ENCODE results near the gene PARVB.

PARVB gene

DNA sequence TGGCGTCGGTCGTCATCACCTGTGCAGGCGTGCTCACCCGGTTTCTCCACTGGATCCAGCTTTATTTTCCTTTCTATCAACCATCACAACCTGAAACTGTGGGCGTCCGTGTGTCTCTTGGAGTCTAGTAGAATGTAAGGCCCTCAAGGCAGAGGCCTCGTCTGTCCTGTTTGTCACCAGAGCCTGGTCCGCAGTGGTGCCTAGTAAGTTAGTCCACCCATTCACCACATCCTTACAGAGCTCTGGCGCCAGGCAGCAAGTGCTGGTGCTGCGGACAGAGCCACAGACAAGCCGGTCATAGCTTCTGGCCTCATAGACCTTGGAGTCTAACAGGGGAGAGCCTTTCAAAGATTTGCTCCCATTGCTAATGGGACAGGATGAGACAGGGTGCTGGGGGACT lies 92.2 kb downstream of the PARVB start:
- no peak for DNase-seq

DNA sequence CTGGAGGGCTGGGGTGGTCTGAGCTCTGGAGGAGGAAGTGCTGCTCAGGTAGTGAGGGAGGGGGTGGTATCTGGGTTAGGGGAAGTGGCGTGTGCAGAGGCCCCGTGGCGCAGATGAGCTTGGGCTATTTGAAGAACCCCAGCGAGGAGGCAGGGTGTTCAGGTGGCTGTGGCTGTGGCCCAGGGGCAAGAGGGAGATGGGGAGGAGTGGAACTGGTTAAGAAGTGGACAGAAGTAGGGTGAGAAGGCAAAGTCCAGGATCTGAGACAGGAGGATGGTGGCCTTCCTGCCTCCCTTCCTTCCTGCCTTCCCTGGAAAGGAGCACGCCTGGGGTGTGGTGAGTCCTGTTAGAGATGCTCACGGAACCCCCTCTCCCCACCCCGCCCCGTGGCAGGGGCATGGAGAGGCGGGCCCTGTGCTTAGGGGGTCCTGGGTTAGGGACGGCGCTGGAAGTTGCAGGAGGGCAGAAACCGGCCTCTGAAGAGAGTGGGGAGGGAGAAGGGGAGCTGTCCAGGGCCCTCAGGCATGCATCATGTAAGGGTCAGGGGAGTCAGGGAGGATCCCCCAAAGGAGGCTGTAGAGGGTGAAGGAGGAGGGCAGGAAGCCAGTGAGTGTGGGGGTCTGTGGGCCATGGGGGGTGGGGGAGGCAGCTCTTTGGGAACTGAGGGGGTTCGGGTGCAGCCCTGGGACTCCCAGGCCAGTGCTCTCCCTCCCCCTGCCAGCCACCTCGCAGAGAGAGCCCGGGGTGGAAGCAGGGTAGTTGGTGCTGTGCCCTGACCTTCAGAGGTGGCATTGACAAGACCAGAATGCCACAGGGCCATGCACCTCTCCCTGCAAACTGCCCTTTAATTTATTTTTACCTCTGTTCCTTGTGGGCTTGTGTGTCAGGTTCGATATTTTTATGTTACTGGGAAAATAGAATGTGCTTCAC lies 92.9 kb downstream of the PARVB start:
- DNase-seq, result no peak

DNA sequence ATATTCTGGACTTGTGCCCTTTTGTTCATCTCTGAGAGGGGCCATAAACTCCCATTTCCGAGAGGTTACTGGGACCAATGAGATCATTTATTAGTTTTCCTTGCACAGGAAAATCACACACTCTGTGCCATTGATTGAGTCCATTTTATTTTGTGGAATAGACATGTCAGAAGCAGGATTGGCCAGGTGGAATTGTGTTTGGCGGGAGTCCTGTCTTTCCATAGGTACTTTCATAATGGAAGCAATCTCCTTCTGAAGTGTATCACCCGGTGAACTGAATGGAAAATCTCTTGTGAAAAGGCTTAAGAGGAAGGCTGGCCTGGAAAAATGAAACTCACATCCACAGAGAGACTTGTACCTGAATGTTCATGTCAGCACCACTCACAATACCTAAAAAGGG lies 93.6 kb downstream of the PARVB start:
- no peak for DNase-seq

DNA sequence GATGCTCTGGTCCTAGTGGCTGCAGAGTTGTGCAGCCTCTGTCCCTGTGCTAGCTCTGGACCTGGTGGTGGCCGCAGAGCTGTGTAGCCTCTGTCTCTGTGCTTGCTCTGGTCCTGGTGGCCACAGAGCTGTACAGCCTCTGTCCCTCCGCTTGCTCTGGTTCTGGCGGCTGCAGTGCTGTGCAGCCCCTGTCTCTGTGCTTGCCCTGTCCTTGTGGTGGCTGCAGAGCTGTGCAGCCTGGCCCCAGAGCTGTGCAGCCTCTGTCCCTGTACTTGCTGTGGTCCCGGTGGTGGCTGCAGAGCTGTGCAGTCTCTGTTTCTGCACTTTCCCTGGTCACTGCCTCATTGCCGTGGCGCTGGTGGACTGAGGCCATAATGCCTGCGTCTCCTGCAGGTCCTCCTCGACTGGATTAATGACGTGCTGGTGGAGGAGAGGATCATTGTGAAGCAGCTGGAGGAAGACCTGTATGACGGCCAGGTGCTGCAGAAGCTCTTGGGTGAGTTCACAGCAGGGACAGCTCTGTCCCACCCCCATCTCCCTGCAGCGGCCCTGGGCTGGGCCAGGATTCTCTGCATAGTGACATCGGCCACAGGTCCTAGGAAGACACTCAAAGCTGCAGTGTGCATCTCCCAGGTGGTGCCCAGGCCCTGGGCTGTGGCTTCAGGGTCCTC lies 94.7 kb downstream of the PARVB start:
- DNase-seq, result no peak

DNA sequence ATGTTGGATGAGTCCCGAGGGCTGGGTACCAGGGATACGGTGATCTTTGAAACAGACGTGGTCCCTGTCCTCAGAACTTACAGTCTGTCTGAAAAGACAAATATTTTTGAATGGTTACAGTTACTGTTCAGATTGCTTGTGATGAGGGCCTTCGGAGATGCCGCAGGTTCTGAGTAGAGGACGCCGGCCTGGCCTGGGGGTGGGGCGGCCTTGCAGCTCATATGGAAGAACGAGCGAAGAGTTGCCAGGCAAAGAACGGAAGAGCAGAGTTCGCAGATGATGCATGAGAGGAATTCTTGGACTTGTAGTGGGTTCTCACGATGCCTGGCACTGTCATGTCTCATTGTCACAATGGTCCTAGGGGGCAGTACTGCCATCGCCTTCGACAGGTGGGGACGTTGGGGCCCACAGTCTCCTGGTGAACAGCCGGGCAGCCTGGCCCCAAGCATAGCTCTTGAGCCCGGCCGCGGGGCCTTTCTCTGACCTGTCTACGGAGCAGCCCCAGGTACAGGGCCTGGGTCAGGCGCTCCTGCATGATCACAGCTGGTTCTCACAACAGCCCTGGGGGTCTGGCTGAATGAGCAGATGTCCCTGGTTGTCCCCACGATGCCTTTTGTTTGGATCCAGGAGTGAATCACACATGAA lies 95.7 kb downstream of the PARVB start:
- no peak for DNase-seq

DNA sequence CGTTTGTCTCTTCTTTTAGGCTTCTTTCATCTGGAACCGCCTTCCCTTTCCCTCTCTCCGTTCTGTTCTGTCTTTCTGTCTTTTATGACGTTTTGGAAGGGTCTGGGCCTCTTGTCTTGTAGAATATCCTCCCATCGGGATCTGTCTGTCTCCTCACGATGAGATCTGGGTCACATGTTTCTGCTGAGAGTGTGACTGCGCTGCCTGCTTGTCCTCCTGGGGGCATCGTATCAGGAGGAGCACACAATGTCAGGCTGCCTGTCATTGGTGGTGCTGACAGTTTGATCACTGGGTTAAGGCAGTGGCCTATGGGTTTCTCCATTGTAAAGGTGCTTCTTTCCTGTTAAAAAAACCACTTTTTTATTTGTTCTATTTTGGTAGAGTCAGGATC lies 96.2 kb downstream of the PARVB start:
- no peak for DNase-seq

DNA sequence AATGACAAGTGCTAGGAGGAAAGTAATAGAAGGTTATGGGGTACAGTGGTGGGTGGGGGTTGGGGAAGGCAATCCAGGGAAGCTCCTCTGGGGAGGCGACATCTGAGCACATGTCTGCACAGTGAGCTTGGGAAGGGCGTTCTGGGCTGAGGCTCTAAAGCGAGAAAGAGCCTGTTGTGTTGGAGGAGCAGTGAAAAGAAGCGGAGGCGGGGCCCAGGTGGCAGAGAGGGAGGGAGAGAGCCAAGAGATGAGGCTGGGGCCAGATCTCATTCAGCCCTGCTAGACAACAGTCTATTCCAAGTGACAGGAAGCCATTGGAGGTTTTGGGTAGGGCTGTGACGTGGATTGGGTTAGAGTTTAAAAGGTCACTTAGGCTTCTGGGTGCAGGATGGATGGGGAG lies 101.3 kb downstream of the PARVB start:
- DNase-seq, result no peak

DNA sequence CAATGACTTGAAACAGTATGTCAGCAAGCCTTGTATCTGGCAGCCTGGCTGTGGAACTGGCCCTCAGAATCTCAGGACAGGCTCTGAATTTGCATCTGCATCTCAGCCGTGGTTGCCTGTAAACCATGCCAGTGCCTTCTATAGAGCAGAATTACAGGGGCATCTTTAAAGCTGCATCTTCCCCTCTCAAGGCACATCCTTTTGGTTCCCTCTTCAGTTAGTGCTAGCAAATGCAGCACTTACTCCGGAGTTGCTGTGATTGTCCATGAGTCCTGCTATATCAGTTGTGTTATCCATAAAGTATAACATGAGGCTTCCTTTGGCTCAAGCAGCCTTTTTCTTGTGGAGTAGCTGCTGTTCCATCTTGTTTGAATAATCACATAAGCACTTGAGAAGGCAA lies 102.7 kb downstream of the PARVB start:
- DNase-seq, result peak; percentile 19

DNA sequence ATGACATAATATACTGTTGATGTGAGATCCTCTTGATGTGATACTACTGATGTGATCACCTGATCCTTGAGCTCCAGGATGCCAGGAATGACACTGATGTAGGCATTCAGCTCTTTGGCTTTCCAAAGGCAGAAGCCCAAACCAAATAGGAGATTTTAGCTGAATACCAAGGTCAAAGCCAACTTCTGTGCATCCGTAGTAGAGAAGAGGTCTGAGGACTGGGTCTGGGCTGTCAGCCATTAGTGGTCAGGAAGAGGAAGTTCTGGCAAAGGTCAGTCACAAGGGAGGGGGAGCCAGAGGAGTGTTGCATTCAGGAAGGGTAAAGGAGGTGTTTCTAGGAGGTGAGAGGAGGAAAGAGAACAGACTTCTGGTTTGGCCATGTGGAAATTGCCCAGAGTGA lies 103.3 kb downstream of the PARVB start:
- DNase-seq, result no peak

DNA sequence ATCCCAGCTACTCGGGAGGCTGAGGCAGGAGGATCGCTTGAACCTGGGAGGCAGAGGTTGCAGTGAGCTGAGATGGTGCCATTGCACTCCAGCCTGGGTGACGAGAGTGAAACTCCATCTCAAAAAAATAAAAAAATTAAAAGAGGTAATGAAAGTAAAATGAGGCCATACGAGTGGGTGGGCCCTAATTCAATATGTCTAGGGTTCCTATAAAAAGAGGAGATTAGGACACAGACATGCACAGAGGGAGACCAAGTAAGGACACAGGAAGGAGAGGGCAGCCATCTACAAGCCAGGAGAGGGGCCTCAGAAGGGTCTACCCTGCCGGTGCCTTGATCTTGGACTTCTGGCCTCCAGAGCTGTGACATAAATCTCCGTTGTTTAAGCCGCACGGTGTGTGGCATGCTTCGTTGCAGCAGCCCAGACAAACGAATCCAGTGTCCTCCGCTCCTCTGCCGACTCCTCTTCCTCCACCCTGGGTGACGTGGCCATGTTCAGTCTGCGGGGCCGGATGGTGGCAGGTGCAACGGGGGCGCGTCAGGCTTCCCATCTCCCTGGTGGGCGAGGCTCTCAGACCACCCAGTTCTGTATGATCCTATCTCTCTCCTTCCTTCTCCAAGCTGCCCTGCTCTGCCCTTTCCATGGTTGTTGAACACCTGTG lies 105.0 kb downstream of the PARVB start:
- DNase-seq, result no peak

DNA sequence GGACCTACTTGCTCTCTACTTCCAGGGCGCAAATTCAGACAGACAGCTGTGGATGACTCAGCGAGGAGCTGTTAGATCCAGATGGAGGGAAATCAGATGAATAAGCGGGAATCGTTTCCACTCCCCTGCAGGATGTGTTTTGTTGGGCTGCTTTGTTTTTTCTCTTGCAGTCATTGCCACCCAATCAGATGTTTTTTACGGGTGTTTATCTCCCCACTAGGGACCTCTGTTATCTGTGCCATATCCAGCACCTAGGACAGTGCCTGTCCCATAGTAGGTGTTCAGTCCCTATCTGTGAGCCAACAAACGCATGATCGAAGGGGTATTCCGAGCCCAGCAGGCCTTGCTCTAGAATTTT lies 105.5 kb downstream of the PARVB start:
- DNase-seq, result no peak

DNA sequence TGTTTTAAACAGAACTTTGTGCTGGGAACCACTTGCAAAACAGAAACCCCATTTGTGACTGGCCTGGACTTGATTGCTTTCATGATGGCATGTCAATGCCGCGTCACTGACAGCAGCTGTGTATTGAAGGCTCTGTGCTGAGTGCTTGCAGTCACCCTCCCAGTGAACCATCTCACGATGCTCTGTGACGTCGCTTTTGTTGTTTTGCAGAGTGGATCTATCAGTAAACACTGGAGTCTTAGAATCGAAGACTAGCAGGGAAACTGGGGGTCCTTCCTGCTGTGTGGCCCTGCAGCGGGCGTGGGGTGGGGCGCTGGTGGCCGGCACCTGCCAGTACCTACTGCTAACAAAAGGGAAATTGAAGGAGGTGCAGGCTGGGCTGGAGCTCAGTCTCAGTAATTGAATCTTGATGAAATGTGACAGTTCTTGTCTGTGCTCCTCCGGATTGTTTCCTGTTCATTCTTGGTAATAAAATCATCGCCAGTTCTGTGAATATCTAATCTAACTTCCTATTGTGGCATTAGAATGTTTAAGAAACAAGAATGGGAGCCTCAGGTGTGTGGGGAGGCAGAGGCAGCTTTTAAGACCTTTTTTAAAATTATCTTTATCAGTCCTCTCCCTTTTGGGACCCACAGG lies 106.1 kb downstream of the PARVB start:
- DNase-seq, result no peak

DNA sequence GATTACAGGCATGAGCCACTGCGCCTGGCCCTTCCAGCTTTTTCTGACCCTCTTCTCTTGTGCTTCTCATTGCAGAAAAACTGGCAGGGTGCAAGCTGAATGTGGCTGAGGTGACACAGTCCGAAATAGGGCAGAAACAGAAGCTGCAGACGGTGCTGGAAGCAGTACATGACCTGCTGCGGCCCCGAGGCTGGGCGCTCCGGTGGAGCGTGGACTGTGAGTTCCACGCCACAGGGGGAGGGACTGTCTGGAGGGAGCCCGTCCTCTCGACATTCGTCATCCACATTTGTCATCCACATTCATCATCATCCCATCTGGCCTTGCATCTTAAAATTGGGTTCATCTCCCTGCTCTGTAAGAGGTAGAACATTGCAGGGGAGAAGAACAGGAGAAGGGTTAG lies 107.3 kb downstream of the PARVB start:
- DNase-seq, result no peak

DNA sequence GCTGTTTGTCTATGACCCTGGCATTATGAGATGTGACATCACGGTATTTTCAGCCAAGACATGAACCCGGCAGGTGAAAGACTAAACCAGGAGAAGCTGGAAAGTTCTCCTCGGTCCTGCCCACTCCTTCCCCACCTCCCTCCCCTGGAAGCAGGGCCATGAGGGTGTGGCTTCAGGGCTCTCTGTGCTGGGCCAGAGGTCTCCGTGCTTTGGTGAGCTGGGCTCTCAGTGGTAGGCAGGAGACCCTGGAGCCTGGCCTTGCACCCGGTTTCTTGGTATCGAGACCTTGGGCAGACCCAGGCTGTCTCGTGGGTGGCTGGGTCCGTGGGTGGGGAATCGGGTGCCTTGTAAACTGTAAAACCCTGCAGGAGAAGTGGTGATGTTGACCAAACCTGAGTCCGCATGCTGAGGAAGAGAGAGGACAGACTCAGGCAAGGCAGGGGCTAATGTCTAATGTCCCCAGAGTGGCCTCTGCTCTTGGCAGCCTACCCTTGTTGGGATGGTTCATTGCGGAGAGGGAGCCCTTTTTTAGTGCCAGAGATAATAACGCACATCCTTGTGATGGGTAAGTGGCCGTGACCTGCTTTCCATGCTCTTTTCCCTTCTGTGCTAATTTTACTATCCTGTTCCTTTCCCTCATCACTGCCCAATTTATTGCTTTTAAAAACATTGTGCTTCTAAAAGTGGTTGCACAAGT lies 108.0 kb downstream of the PARVB start:
- no peak for DNase-seq

DNA sequence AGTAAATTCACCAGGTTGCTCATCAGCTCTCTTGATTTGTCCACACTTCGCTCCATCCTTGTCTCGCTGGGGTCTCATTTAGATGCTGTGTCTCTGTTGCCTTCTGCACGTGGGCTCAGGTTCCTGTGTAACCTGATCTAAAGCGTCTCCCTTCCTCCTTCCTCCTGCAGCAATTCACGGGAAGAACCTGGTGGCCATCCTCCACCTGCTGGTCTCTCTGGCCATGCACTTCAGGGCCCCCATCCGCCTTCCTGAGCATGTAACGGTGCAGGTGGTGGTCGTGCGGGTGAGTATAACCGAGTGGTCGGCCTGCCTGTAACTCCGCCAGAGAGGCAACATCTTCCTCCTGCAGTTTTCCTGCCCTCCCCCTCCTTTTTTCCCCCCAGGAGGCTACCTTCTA lies 108.6 kb downstream of the PARVB start:
- DNase-seq, result no peak

DNA sequence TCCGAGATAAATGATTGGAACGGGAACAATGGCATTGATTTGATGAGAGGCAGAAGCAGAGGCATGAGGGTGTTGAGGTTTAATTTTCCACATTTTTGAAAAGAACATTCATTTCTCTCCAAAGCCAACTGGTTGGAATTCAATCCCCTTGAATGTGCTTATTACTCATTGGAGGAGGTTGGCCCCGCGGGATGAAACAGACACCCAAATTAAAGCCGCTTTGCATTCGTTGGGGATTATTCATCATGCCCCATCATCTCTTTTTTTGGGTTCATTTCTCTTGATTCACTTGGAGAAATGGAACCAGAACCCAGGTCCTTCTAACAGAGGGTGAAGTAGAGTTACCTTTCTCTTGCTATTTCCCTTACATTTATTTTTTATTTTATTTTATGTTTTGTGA lies 109.1 kb downstream of the PARVB start:
- no peak for DNase-seq

DNA sequence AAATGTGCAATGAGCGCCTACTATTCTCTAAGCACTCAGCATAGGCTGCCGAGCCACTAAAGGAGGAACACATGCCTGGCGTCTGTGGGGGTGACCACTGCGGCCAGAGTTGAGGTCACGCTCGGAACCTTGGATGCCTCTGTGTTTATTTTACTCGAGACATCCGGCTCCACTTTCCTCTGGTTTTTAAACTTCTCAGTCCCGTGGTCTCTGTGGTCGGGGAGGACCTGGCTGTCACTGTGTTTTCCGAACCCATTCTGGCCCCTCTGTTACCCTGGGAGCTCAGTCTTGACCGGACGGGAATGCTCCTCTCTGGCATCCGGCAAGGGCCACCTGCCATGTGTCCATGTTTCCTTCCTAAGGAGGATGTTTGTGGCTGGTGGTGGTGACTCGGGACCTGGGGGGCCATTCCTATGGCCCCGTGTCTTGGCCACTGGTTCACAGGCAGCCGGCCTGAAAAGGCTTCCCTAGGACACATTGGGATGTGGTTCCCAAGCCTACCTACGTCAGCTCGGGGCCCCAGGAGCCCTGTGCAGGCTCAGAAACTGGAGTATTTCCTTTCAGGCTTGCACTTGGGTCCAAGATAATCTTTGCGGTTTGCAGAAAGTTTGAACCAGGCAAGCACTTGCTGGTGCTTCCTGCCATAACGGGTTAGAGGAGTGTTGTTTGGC lies 109.9 kb downstream of the PARVB start:
- no peak for DNase-seq

DNA sequence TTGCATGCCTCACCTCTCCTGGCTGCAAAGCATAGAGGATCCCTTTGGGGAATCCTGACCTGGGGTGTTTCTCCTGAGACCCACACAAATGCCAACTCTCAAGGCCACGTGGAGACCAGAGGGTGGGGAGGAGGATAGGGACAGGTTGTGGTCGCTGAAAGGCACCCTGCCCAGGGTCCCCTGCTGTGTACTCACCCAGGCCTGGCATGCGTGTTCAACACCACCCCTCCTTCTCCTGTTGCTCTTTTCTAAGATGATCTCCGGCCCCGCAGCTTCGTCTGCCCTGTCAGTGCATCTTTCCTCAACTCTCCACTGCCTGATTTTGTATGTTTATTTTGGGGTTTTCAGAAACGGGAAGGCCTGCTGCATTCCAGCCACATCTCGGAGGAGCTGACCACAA lies 112.0 kb downstream of the PARVB start:
- DNase-seq, result no peak

DNA sequence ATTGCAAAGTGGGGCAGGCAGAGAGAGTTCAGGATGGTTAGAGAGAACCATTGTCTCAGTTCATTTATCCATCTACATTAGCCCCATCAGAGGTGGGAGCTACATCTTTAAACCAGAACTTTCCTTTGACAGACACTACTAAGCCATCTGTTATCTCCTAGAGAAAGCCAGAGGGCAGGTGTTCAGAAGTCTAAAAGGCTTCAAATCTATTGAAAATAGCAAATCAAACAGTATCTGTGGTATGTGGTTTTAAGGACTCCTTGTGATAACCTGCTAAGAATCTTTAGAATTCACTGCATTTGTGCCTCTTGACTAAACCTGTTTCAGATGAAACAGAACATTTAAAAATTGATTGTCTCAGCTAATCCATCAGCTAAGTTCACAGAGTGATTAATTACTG lies 112.7 kb downstream of the PARVB start:
- DNase-seq, result no peak

DNA sequence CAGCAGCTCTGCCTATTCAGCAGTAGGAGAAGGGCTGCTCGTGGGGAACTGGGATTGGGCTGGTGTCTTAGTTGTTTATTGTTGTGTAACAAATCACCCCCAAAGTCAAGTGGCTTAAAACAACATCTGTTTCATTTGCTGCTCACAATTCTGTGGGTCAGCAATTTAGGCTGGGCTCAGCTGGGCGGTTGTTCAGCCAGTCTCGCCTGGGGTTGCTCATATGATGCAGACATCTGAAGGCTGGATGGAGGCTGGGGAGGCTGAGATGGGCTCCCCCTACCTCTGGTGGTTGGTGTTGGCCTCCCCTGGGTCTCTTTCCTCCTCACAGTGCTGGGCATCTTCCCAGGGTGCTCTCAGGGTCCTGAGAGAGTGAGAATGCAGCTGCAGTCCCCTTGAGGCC lies 113.3 kb downstream of the PARVB start:
- no peak for DNase-seq

DNA sequence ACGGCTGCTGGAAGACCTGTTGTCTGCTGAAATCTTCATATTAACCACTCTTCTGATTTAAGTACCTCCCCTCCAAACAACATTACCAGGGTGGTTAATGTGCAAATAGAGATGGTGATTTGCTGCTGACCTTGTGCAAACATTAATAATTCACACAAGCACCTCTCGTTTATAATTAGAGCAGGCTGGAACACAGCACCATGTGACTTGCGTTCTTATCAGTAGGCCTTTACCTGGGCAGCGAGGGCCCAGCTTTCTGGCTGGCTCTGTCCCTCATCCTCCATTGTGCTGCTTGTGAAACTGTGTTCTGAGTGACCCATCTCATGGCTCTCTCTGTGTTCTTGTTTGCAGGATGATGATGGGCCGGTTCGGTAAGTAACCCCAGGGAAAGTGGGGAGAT lies 115.7 kb downstream of the PARVB start:
- DNase-seq, result no peak
